Vagina (tissue), 2 donors: ENCODE data around the gene MEIOSIN. TPM values are rescaled to one million over a fixed set of nuclear protein-coding genes. Genes with fewer than 3 reads are reported as not detected.

ENCODE experiments used
- DNase-seq, 2 donors: peaks; one replicate each; pipeline ENCODE4 v3.0.0-alpha.2; 2017; ENCODE audit errors: extremely low spot score in 2 of 2
- H3K27ac ChIP-seq: fragments of 200-600 bp; sonication (generic); one replicate; pipeline ENCODE4 v1.5.1; 2019
- H3K27me3 ChIP-seq: fragments of 200-600 bp; sonication (generic); one replicate; pipeline ENCODE4 v1.5.1; 2019
- H3K36me3 ChIP-seq, 2 donors: fragments of 200-600 bp; sonication (generic); one replicate each; pipeline ENCODE4 v1.5.1; 2017 to 2019
- H3K4me1 ChIP-seq: fragments of 200-600 bp; sonication (generic); one replicate; pipeline ENCODE4 v1.5.1; 2019
- H3K4me3 ChIP-seq, 2 donors: fragments of 200-600 bp; sonication (generic); 1 replicate in 1 of 2; 2 replicates in 1 of 2; pipeline ENCODE4 v1.5.1; 2016 to 2019
- H3K9me3 ChIP-seq: fragments of 200-600 bp; sonication (generic); one replicate; pipeline ENCODE4 v1.5.1; 2019
- CTCF ChIP-seq, 3 experiments: fragments of 450-650 bp in 2 of 3; fragments of 200-600 bp in 1 of 3; sonication (generic) in 1 of 3; IDR thresholded peaks; one replicate each; pipeline ENCODE4 v1.5.1; 2017 to 2019; ENCODE audit warnings: antibody characterized with exemption in 3 of 3, mild to moderate bottlenecking in 2 of 3, moderate library complexity in 2 of 3
- POLR2A ChIP-seq, 2 donors: fragments of 450-650 bp; IDR thresholded peaks; one replicate each; pipeline ENCODE4 v1.6.1; 2017; ENCODE audit warnings: antibody characterized with exemption in 2 of 2, mild to moderate bottlenecking in 2 of 2, moderate library complexity in 2 of 2
- POLR2AphosphoS5 ChIP-seq, 2 donors: sonication (generic); formaldehyde crosslinking; IDR thresholded peaks; one replicate each; pipeline ENCODE4 v1.9.0; 2017; ENCODE audit warnings: antibody characterized with exemption in 2 of 2, mild to moderate bottlenecking in 2 of 2, low read depth in 1 of 2; ENCODE audit not compliant: insufficient read depth in 1 of 2
- intact Hi-C: fragments of 100-400 bp; cut with DNase I; formaldehyde crosslinking; loops from one replicate; pipeline ENCODE4 v1.15.1; 2023
- total RNA-seq: library from RNA; depleted of rRNA; stranded (reverse); fragments of >200 nt; gene quantifications from one replicate; pipeline ENCODE4 v1.2.3, GENCODE V29; 2016

The MEIOSIN gene
- total RNA-seq, 1 donor from 2014 or later: not detected

- peaks cover 11% of the 10 kb centered on the region for H3K4me1 ChIP-seq
- H3K4me3 ChIP-seq: no peak overlapping the region
- H3K9me3 ChIP-seq: no peaks in the 10 kb centered on the region
- TF ChIP-seq POLR2AphosphoS5 (IDR thresholded peaks at IDR 0.05; ENCODE audit: insufficient read depth in 1 of 2, low read depth in 1 of 2) (no peak), POLR2A (IDR thresholded peaks at IDR 0.05) (no peak), CTCF (IDR thresholded peaks at IDR 0.05) (no peak)
- intact Hi-C loops: no loop called here
- H3K36me3 ChIP-seq: no peaks in the 10 kb centered on the region
- no peaks in the 10 kb centered on the region for H3K27me3 ChIP-seq
- DNase-seq: no peak
- H3K27ac ChIP-seq: no peak overlapping the region
These were observed 71.7 kb downstream of the MEIOSIN start for GRCh38 chr19:45804959-45805230.

DNA sequence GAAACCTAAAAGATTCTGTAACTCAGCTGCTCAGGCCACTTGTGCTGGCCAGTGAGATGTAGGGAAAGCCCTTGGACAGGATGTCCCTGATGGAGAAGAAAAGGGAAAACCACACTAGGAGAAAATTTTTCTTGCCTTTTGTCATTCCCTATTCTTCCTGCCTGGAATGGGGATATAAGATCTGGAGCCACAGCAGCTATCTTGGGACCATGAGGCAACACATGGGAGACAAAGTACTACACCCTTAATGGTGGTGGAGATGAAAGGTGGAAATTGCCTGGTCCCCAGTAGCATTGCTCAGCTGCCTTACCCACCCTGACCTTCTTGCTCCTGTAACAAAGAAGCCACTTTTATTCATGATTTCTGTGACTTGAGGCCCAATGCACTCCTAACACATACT lies 72.5 kb downstream of the MEIOSIN start:
- H3K9me3 ChIP-seq: no peaks in the 10 kb centered on the region
- H3K27me3 ChIP-seq: no peaks in the 10 kb centered on the region
- H3K4me1 ChIP-seq: peaks cover 7% of the 10 kb centered on the region
- DNase-seq: no peak
- TF ChIP-seq POLR2AphosphoS5 (IDR thresholded peaks at IDR 0.05; ENCODE audit: insufficient read depth in 1 of 2, low read depth in 1 of 2) (no peak), POLR2A (IDR thresholded peaks at IDR 0.05) (no peak)
- no peak overlapping the region for H3K27ac ChIP-seq
- no peak overlapping the region for H3K4me3 ChIP-seq
- H3K36me3 ChIP-seq: no peaks in the 10 kb centered on the region
- intact Hi-C loops: no loop called here

GRCh38 chr19:45809643-45810159 lies 76.5 kb downstream of the MEIOSIN start:
- Histone ChIP-seq H3K4me1 (peaks cover 7% of the 10 kb centered on the region), H3K9me3 (no peaks in the 10 kb centered on the region), H3K36me3 (no peaks in the 10 kb centered on the region), H3K4me3 (no peak overlapping the region), H3K27ac (no peak overlapping the region), H3K27me3 (no peaks in the 10 kb centered on the region)
- intact Hi-C loops: loop anchor here (10.0 kb wide), 2 partner anchors 75 to 205 kb away; partner anchors contain the start of gene IRF2BP1
- TF ChIP-seq POLR2A (IDR thresholded peaks at IDR 0.05): no peak
- no peak for TF ChIP-seq POLR2AphosphoS5 (IDR thresholded peaks at IDR 0.05; ENCODE audit: insufficient read depth in 1 of 2, low read depth in 1 of 2)
- TF ChIP-seq CTCF (IDR thresholded peaks at IDR 0.05): no peak
- no peak for DNase-seq

DNA sequence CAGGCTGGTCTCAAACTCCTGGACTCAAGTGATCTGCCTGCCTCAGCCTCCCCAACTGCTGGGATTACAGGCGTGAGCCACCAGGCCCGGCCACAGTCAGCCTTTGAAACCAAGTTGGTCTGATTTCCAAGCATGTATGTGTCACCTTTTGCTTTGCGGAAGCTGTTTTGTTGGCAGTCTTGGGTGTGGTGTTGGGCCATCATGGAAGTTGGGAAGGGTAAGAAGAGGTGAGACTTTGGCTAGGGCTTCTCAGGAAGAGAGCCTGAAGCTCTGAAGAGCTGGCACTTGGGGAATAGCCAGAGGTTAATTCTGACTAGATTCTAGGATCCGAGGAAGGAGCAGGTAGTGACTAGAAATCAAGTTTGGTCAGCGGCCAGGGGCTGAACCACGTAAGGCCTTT lies 79.1 kb downstream of the MEIOSIN start:
- no peak overlapping the region for H3K4me3 ChIP-seq
- TF ChIP-seq CTCF (IDR thresholded peaks at IDR 0.05): no peak
- TF ChIP-seq POLR2A (IDR thresholded peaks at IDR 0.05): no peak
- peak in 1 of 2 donors; percentile 37 for TF ChIP-seq POLR2AphosphoS5 (IDR thresholded peaks at IDR 0.05; ENCODE audit: insufficient read depth in 1 of 2, low read depth in 1 of 2)
- no peaks in the 10 kb centered on the region for H3K27me3 ChIP-seq
- intact Hi-C loops: loop anchor here (10.0 kb wide), 2 partner anchors 73 to 203 kb away; partner anchors contain the start of gene IRF2BP1
- H3K4me1 ChIP-seq: peaks cover 25% of the 10 kb centered on the region
- DNase-seq: no peak
- no peak overlapping the region for H3K27ac ChIP-seq
- H3K36me3 ChIP-seq: no peaks in the 10 kb centered on the region
- H3K9me3 ChIP-seq: no peaks in the 10 kb centered on the region

Other genes with a start within 250 kb of the MEIOSIN start
- 13.0 TPM for gene RTN2, start 236.4 kb upstream of the MEIOSIN start, total RNA-seq
- 3.9 TPM for gene PPM1N, start 235.0 kb upstream of the MEIOSIN start, total RNA-seq
- 103 TPM for gene VASP, start 226.0 kb upstream of the MEIOSIN start, total RNA-seq
- gene OPA3, start 148.6 kb upstream of the MEIOSIN start, total RNA-seq: 6.6 TPM
- gene GPR4, start 131.2 kb upstream of the MEIOSIN start, total RNA-seq: 3.4 TPM
- 74.9 TPM for gene EML2, start 94.0 kb upstream of the MEIOSIN start, total RNA-seq
- gene GIPR, start 65.2 kb upstream of the MEIOSIN start, total RNA-seq: 3.4 TPM
- 180 TPM for gene SNRPD2, start 41.5 kb upstream of the MEIOSIN start, total RNA-seq
- 4.7 TPM for gene QPCTL, start 40.8 kb upstream of the MEIOSIN start, total RNA-seq
- 23.8 TPM for gene FBXO46, start 2.5 kb upstream of the MEIOSIN start, total RNA-seq
- gene SIX5, start 35.8 kb downstream of the MEIOSIN start, total RNA-seq: 20.6 TPM
- 29.0 TPM for gene DMPK, start 49.1 kb downstream of the MEIOSIN start, total RNA-seq
- 31.2 TPM for gene DMWD, start 59.4 kb downstream of the MEIOSIN start, total RNA-seq
- gene RSPH6A, start 81.9 kb downstream of the MEIOSIN start, total RNA-seq: not detected
- 43.2 TPM for gene SYMPK, start 129.7 kb downstream of the MEIOSIN start, total RNA-seq
- gene FOXA3, start 130.9 kb downstream of the MEIOSIN start, total RNA-seq: not detected
- 32.2 TPM for gene IRF2BP1, start 152.7 kb downstream of the MEIOSIN start, total RNA-seq
- 13.8 TPM for gene MYPOP, start 169.2 kb downstream of the MEIOSIN start, total RNA-seq
- not detected for gene NANOS2, start 181.3 kb downstream of the MEIOSIN start, total RNA-seq
- gene NOVA2, start 240.4 kb downstream of the MEIOSIN start, total RNA-seq: 1.5 TPM